ENCODE measurements around the gene CCDC85A.

The CCDC85A gene

GRCh38 chr2:56248965-56249742, 65.4 kb downstream of the CCDC85A start:
- no peak for TF ChIP-seq CTCF (IDR thresholded peaks at IDR 0.05; ENCODE audit: borderline replicate concordance, insufficient read depth, low read depth, low read length)
- H3K4me3 ChIP-seq (ENCODE audit: low read depth, low read length) = no peak overlapping the region

GRCh38 chr2:56250153-56250729, 66.5 kb downstream of the CCDC85A start:
- TF ChIP-seq CTCF (IDR thresholded peaks at IDR 0.05; ENCODE audit: borderline replicate concordance, insufficient read depth, low read depth, low read length) = no peak

GRCh38 chr2:56260415-56260814, 76.6 kb downstream of the CCDC85A start:
- no peak for TF ChIP-seq CTCF (IDR thresholded peaks at IDR 0.05; ENCODE audit: borderline replicate concordance, insufficient read depth, low read depth, low read length)
- H3K4me3 ChIP-seq (ENCODE audit: low read depth, low read length) = no peak overlapping the region

More at GRCh38 chr2:56250153-56250729, 66.5 kb downstream of the CCDC85A start:
- H3K4me3 ChIP-seq (ENCODE audit: low read depth, low read length) = no peak overlapping the region

DNA sequence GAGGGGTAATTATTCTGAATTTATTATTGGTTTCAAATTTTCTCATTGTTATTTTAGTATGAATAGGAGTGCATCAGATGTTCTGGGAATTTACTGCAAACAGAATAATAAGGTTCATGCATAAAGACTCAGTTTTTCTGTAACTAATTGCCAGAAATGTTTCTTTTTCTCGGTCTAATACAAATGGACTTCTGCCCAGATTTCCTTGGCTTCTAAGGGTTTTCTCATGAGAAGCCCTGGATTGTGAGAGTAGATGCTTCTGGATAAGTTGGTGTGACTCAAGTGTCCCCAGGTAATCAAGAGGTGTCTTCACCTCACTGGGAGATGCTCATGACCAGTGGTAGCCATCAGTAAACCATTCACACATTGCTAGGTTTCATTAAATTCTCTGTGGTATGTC, 78.5 kb downstream of the CCDC85A start:
- H3K4me3 ChIP-seq (ENCODE audit: low read depth, low read length) = no peak overlapping the region
- TF ChIP-seq CTCF (IDR thresholded peaks at IDR 0.05; ENCODE audit: borderline replicate concordance, insufficient read depth, low read depth, low read length) = no peak

GRCh38 chr2:56263876-56264275, 80.1 kb downstream of the CCDC85A start:
- no peak overlapping the region for H3K4me3 ChIP-seq (ENCODE audit: low read depth, low read length)
- TF ChIP-seq CTCF (IDR thresholded peaks at IDR 0.05; ENCODE audit: borderline replicate concordance, insufficient read depth, low read depth, low read length) = no peak

DNA sequence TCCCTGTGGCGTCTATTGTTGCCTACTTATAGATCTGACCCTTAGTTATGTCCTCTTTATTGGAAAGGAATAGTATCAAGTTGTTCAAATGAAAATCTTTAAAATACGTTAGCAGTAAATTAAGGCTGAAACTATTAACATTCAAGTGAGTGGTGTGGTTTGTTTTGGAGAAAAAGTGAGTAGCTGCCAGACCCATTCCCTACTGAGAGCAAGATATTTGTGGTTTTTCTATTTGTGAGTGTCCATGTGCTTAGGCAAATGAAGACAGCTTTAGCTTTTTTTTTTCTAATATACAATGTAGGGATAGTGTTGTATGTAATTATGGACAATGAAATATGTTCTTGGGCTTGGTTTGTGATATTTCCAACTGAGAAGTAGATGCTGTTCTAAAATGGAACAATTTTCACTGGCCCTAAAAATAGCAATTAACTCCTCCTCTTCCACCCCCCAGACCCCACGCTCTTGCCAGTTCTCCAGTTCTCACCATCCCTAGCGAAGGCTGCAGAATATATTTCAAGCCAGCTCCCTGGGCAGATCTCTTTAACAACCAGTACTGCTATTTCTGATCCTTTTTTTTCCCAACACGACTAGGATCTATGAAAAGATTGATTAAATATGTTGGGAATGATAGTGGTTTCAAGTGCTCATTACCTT, 83.1 kb downstream of the CCDC85A start:
- no peak for TF ChIP-seq CTCF (IDR thresholded peaks at IDR 0.05; ENCODE audit: borderline replicate concordance, insufficient read depth, low read depth, low read length)
- H3K4me3 ChIP-seq (ENCODE audit: low read depth, low read length) = no peak overlapping the region

Measured in GM12875 (cell line).